Neural progenitor cell (in vitro differentiated cells): ENCODE results near the gene GP1BA.

Source experiments
- EZH2 ChIP-seq: fragments of 200-600 bp; sonication (generic); IDR thresholded peaks from 2 replicates; pipeline ENCODE4 v1.6.1; 2017; ENCODE audit warnings: antibody characterized with exemption, mild to moderate bottlenecking, moderate library complexity
- EZH2phosphoT487 ChIP-seq: fragments of 200-600 bp; sonication (generic); IDR thresholded peaks from 2 replicates; pipeline ENCODE4 v1.6.1; 2017; ENCODE audit warnings: antibody characterized with exemption
- TF ChIP-seq, protein P1 (sequence below): fragments of 200-600 bp; sonication (generic); IDR thresholded peaks from 2 replicates; pipeline ENCODE4 v1.5.1; 2017; ENCODE audit warnings: antibody characterized with exemption, mild to moderate bottlenecking

DNA sequence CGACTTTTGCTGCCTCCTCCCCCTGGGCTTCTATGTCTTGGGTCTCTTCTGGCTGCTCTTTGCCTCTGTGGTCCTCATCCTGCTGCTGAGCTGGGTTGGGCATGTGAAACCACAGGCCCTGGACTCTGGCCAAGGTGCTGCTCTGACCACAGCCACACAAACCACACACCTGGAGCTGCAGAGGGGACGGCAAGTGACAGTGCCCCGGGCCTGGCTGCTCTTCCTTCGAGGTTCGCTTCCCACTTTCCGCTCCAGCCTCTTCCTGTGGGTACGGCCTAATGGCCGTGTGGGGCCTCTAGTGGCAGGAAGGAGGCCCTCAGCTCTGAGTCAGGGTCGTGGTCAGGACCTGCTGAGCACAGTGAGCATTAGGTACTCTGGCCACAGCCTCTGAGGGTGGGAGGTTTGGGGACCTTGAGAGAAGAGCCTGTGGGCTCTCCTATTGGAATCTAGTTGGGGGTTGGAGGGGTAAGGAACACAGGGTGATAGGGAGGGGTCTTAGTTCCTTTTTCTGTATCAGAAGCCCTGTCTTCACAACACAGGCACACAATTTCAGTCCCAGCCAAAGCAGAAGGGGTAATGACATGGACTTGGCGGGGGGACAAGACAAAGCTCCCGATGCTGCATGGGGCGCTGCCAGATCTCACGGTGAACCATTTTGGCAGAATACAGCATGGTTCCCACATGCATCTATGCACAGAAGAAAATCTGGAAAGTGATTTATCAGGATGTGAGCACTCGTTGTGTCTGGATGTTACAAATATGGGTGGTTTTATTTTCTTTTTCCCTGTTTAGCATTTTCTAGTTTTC, 2.3 kb downstream of the GP1BA start:
- no peak for TF ChIP-seq EZH2phosphoT487
- TF ChIP-seq, protein P1, sequence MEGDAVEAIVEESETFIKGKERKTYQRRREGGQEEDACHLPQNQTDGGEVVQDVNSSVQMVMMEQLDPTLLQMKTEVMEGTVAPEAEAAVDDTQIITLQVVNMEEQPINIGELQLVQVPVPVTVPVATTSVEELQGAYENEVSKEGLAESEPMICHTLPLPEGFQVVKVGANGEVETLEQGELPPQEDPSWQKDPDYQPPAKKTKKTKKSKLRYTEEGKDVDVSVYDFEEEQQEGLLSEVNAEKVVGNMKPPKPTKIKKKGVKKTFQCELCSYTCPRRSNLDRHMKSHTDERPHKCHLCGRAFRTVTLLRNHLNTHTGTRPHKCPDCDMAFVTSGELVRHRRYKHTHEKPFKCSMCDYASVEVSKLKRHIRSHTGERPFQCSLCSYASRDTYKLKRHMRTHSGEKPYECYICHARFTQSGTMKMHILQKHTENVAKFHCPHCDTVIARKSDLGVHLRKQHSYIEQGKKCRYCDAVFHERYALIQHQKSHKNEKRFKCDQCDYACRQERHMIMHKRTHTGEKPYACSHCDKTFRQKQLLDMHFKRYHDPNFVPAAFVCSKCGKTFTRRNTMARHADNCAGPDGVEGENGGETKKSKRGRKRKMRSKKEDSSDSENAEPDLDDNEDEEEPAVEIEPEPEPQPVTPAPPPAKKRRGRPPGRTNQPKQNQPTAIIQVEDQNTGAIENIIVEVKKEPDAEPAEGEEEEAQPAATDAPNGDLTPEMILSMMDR, result peak; percentile 24
- TF ChIP-seq EZH2, result no peak
